HT1080 (cell line): ENCODE measurements around the gene PIGR. TPM values are rescaled to one million over a fixed set of nuclear protein-coding genes. Genes with fewer than 3 reads are reported as not detected.

Experiments
- DNase-seq: peaks from one replicate; pipeline ENCODE4 v3.0.0-alpha.2; 2015; ENCODE audit warnings: low read depth
- total RNA-seq: library from RNA; depleted of rRNA; stranded (reverse); fragments of >200 nt; shearing (Covaris generic); gene quantifications from 2 replicates; pipeline ENCODE4 v1.2.3, GENCODE V29; 2014; rRNA removed

Gene PIGR
- total RNA-seq, 1 experiment from 2014 or later: 0.13 TPM

- no peak for DNase-seq
Observed at GRCh38 chr1:206892351-206892984, 53.8 kb downstream of the PIGR start.

GRCh38 chr1:206891412-206891811 is 54.9 kb downstream of the PIGR start:
- peak; percentile 46 for DNase-seq

GRCh38 chr1:206890125-206891060 is 55.9 kb downstream of the PIGR start:
- peak; percentile 92 for DNase-seq

GRCh38 chr1:206887701-206888100 is 58.6 kb downstream of the PIGR start:
- no peak for DNase-seq

GRCh38 chr1:206886831-206887230 is 59.4 kb downstream of the PIGR start:
- no peak for DNase-seq

GRCh38 chr1:206885341-206886060 is 60.8 kb downstream of the PIGR start:
- no peak for DNase-seq

GRCh38 chr1:206883876-206884275 is 62.4 kb downstream of the PIGR start:
- no peak for DNase-seq

GRCh38 chr1:206883160-206883559 is 63.1 kb downstream of the PIGR start:
- no peak for DNase-seq

GRCh38 chr1:206882555-206882954 is 63.7 kb downstream of the PIGR start:
- DNase-seq: no peak

GRCh38 chr1:206880314-206880713 is 66.0 kb downstream of the PIGR start:
- DNase-seq: no peak

Other genes starting within 250 kb of the PIGR start
- gene IL19, start 175.7 kb downstream of the PIGR start, total RNA-seq: 0.57 TPM in 1 of 2 replicates, not detected in the other
- not detected in 2 replicates for gene IL10, start 174.0 kb downstream of the PIGR start, total RNA-seq
- not detected in 2 replicates for gene IL20, start 80.8 kb downstream of the PIGR start, total RNA-seq
- gene IL24, start 49.0 kb downstream of the PIGR start, total RNA-seq: 17.2 and 19.8 TPM in 2 replicates
- gene FCMR, start 24.5 kb downstream of the PIGR start, total RNA-seq: not detected in 2 replicates
- gene FCAMR, start 24.0 kb upstream of the PIGR start, total RNA-seq: not detected in 2 replicates
- 0.20 and 0.59 TPM in 2 replicates for gene C1orf116, start 86.3 kb upstream of the PIGR start, total RNA-seq
- 9.6 and 9.8 TPM in 2 replicates for gene YOD1, start 104.7 kb upstream of the PIGR start, total RNA-seq
- 0.07 and 0.11 TPM in 2 replicates for gene PFKFB2, start 106.8 kb upstream of the PIGR start, total RNA-seq
- not detected in 2 replicates for gene C4BPB, start 142.4 kb upstream of the PIGR start, total RNA-seq
- gene C4BPA, start 157.8 kb upstream of the PIGR start, total RNA-seq: not detected in 2 replicates